Renal pelvis (tissue), 4 donors: Measurements from ENCODE around the gene C22orf31. TPM values are rescaled to one million over a fixed set of nuclear protein-coding genes. Genes with fewer than 3 reads are reported as not detected.
"Not testable (repeated sequence)": the region's sequence is repeated elsewhere in the genome, so short reads cannot be mapped to it uniquely, and the experiment has no call there.

Experiments used
- DNase-seq: peaks from one replicate; pipeline ENCODE4 v3.0.0-alpha.2; 2013
- polyA plus RNA-seq, 3 donors: library from polyadenylated mRNA; unstranded; fragments of 120-200 nt; gene quantifications; one replicate each; pipeline ENCODE4 v1.2.1, GENCODE V29; 2013; ENCODE audit not compliant: insufficient read length in 3 of 3

C22orf31 gene
- polyA plus RNA-seq, 3 donors, result 0.76 to 1.7 (median 1.5) TPM

GRCh38 chr22:29055192-29055830, 6.3 kb downstream of the C22orf31 start:
- DNase-seq, result no peak

GRCh38 chr22:29054251-29054767, 7.3 kb downstream of the C22orf31 start:
- no peak for DNase-seq

GRCh38 chr22:29053048-29053702, 8.5 kb downstream of the C22orf31 start:
- no peak for DNase-seq

- DNase-seq, result no peak
These were observed 11.2 kb downstream of the C22orf31 start for GRCh38 chr22:29050457-29050856.

GRCh38 chr22:29049655-29050263, 11.9 kb downstream of the C22orf31 start:
- no peak for DNase-seq

- no peak for DNase-seq
These were observed 12.6 kb downstream of the C22orf31 start for GRCh38 chr22:29048822-29049654.

- no peak for DNase-seq
These were observed 16.9 kb downstream of the C22orf31 start for GRCh38 chr22:29044657-29045176.

- no peak for DNase-seq
These were observed 17.6 kb downstream of the C22orf31 start for GRCh38 chr22:29043906-29044575.

GRCh38 chr22:29041408-29041807, 20.2 kb downstream of the C22orf31 start:
- no peak for DNase-seq

GRCh38 chr22:29040385-29041275, 21.0 kb downstream of the C22orf31 start:
- peak; percentile 82 for DNase-seq

- not testable (repeated sequence) for DNase-seq
These were observed 21.9 kb downstream of the C22orf31 start for GRCh38 chr22:29039684-29040083.

- no peak for DNase-seq
These were observed 22.5 kb downstream of the C22orf31 start for GRCh38 chr22:29039148-29039547.

- DNase-seq, result no peak
These were observed 24.2 kb downstream of the C22orf31 start for GRCh38 chr22:29037340-29037932.

GRCh38 chr22:29032584-29032983, 29.0 kb downstream of the C22orf31 start:
- DNase-seq, result no peak

GRCh38 chr22:29032014-29032475, 29.6 kb downstream of the C22orf31 start:
- no peak for DNase-seq

- peak; percentile 83 for DNase-seq
These were observed 30.2 kb downstream of the C22orf31 start for GRCh38 chr22:29031227-29032011.

- peak; percentile 93 for DNase-seq
These were observed 30.9 kb downstream of the C22orf31 start for GRCh38 chr22:29030618-29031226.

GRCh38 chr22:29030016-29030617, 31.5 kb downstream of the C22orf31 start:
- no peak for DNase-seq
